Trophoblast cell (in vitro differentiated cells and primary cell): ENCODE data around the gene MSH4.

Experiments
- DNase-seq, 2 donors: peaks; one replicate each; pipeline ENCODE4 v3.0.0-alpha.2; 2016
- H2AFZ ChIP-seq: 2 replicates; pipeline ENCODE4 v1.6.1; 2013; ENCODE audit warnings: low read length, moderate library complexity, mild to moderate bottlenecking; ENCODE audit not compliant: insufficient read depth, poor library complexity
- H2AK5ac ChIP-seq: 2 replicates; pipeline ENCODE4 v1.6.1; 2013; ENCODE audit warnings: mild to moderate bottlenecking, low read length
- H2BK120ac ChIP-seq: 2 replicates; pipeline ENCODE4 v1.6.1; 2013; ENCODE audit warnings: low read length, mild to moderate bottlenecking, moderate library complexity; ENCODE audit not compliant: insufficient read depth, poor library complexity
- H2BK12ac ChIP-seq: 2 replicates; pipeline ENCODE4 v1.6.1; 2013; ENCODE audit warnings: mild to moderate bottlenecking, low read length, moderate library complexity
- H2BK5ac ChIP-seq: 2 replicates; pipeline ENCODE4 v1.6.1; 2013; ENCODE audit warnings: low read length, low read depth, moderate library complexity, mild to moderate bottlenecking; ENCODE audit not compliant: poor library complexity
- H3K14ac ChIP-seq: 2 replicates; pipeline ENCODE4 v1.6.1; 2013; ENCODE audit warnings: mild to moderate bottlenecking, low read length
- H3K18ac ChIP-seq: 2 replicates; pipeline ENCODE4 v1.6.1; 2013; ENCODE audit warnings: mild to moderate bottlenecking, low read length
- H3K23ac ChIP-seq: 2 replicates; pipeline ENCODE4 v1.6.1; 2013; ENCODE audit warnings: low read length
- H3K27ac ChIP-seq: 2 replicates; pipeline ENCODE4 v1.5.1; 2013; ENCODE audit warnings: low read depth, mild to moderate bottlenecking, inconsistent platforms, low read length, moderate library complexity
- H3K27me3 ChIP-seq: 2 replicates; pipeline ENCODE4 v1.6.1; 2013; ENCODE audit warnings: inconsistent platforms, mild to moderate bottlenecking, low read length, moderate library complexity; ENCODE audit not compliant: insufficient read depth
- H3K36me3 ChIP-seq, 2 experiments: 1 replicate in 1 of 2; 2 replicates in 1 of 2; pipeline ENCODE4 v1.6.1; 2013; ENCODE audit warnings: low read length in 2 of 2, mild to moderate bottlenecking in 2 of 2, moderate library complexity in 1 of 2; ENCODE audit not compliant: insufficient read depth in 2 of 2, control insufficient read depth in 1 of 2
- H3K4ac ChIP-seq: 2 replicates; pipeline ENCODE4 v1.6.1; 2013; ENCODE audit warnings: low read depth, mild to moderate bottlenecking, low read length, moderate library complexity
- H3K4me1 ChIP-seq, 2 experiments: 1 replicate in 1 of 2; 2 replicates in 1 of 2; pipeline ENCODE4 v1.6.1; 2013; ENCODE audit warnings: low read length in 2 of 2, mild to moderate bottlenecking in 2 of 2, moderate library complexity in 1 of 2; ENCODE audit not compliant: insufficient read depth in 2 of 2, control insufficient read depth in 1 of 2
- H3K4me2 ChIP-seq: 2 replicates; pipeline ENCODE4 v1.6.1; 2013; ENCODE audit warnings: inconsistent platforms, mild to moderate bottlenecking, low read length, moderate library complexity
- H3K4me3 ChIP-seq: 2 replicates; pipeline ENCODE4 v1.5.1; 2013; ENCODE audit warnings: mild to moderate bottlenecking, low read depth, low read length, inconsistent platforms
- H3K79me1 ChIP-seq: one replicate; pipeline ENCODE4 v1.6.1; 2013; ENCODE audit warnings: low read length
- H3K79me2 ChIP-seq: 2 replicates; pipeline ENCODE4 v1.6.1; 2013; ENCODE audit warnings: low read length, mild to moderate bottlenecking; ENCODE audit not compliant: control insufficient read depth, insufficient read depth, poor library complexity
- H3K9ac ChIP-seq: 2 replicates; pipeline ENCODE4 v1.6.1; 2013; ENCODE audit warnings: mild to moderate bottlenecking, low read length
- H3K9me3 ChIP-seq: 2 replicates; pipeline ENCODE4 v1.6.1; 2013; ENCODE audit warnings: low read depth, mild to moderate bottlenecking, control low read depth, inconsistent platforms, low read length; ENCODE audit not compliant: insufficient read depth
- H4K12ac ChIP-seq: 2 replicates; pipeline ENCODE4 v1.6.1; 2013; ENCODE audit warnings: low read depth, mild to moderate bottlenecking, low read length, moderate library complexity
- H4K8ac ChIP-seq: 2 replicates; pipeline ENCODE4 v1.6.1; 2013; ENCODE audit warnings: low read depth, mild to moderate bottlenecking, low read length, moderate library complexity
- H4K91ac ChIP-seq: one replicate; pipeline ENCODE4 v1.6.1; 2013; ENCODE audit warnings: low read depth, mild to moderate bottlenecking, low read length, moderate library complexity
- WGBS: extraction: QIAGEN DNeasy Blood & Tissue Kit; methylation state at CpG from one replicate; pipeline ENCODE4 v1.1.7; 2013; ENCODE audit warnings: missing lambda C conversion rate; ENCODE audit not compliant: insufficient read length, insufficient coverage; ENCODE audit errors: extremely low coverage; 5-methylcytosine and 5-hydroxymethylcytosine counted together

MSH4 gene

GRCh38 chr1:75879985-75880384 lies 83.3 kb downstream of the MSH4 start:
- no peak overlapping the region for H2AFZ ChIP-seq
- no peak overlapping the region for H3K9ac ChIP-seq
- DNase-seq = no peak
- no peak overlapping the region for H3K4me2 ChIP-seq
- no peak overlapping the region for H3K27ac ChIP-seq
- H3K79me1 ChIP-seq = no peaks in the 10 kb centered on the region
- H3K27me3 ChIP-seq = no peaks in the 10 kb centered on the region
- H2BK120ac ChIP-seq = no peak overlapping the region
- H2BK12ac ChIP-seq = no peak overlapping the region
- no peaks in the 10 kb centered on the region for H3K36me3 ChIP-seq
- no peak overlapping the region for H3K18ac ChIP-seq
- H3K9me3 ChIP-seq = no peaks in the 10 kb centered on the region
- no peak overlapping the region for H3K4me3 ChIP-seq
- H3K4ac ChIP-seq = no peak overlapping the region
- no peak overlapping the region for H3K23ac ChIP-seq
- WGBS = no CpG with 5 or more reads among the region's 1 CpG
- H4K12ac ChIP-seq = no peak overlapping the region
- no peak overlapping the region for H3K14ac ChIP-seq
- no peak overlapping the region for H4K91ac ChIP-seq
- no peaks in the 10 kb centered on the region for H3K4me1 ChIP-seq
- H2AK5ac ChIP-seq = no peak overlapping the region
- no peak overlapping the region for H2BK5ac ChIP-seq
- no peaks in the 10 kb centered on the region for H3K79me2 ChIP-seq
- no peak overlapping the region for H4K8ac ChIP-seq

GRCh38 chr1:75884437-75884836 lies 87.8 kb downstream of the MSH4 start:
- H2BK120ac ChIP-seq = no peak overlapping the region
- WGBS = no CpG with 5 or more reads among the region's 1 CpG

GRCh38 chr1:75901371-75901770 lies 104.7 kb downstream of the MSH4 start:
- Histone ChIP-seq H2AK5ac (no peak overlapping the region), H3K79me2 (no peaks in the 10 kb centered on the region)
- no CpG with 5 or more reads among the region's 1 CpG for WGBS

More at GRCh38 chr1:75884437-75884836, 87.8 kb downstream of the MSH4 start:
- H3K36me3 ChIP-seq = no peaks in the 10 kb centered on the region
- H3K23ac ChIP-seq = no peak overlapping the region
- no peak overlapping the region for H4K8ac ChIP-seq
- H4K91ac ChIP-seq = no peak overlapping the region
- H3K4me1 ChIP-seq = no peaks in the 10 kb centered on the region
- H3K14ac ChIP-seq = no peak overlapping the region
- no peak overlapping the region for H3K4me3 ChIP-seq
- no peak overlapping the region for H4K12ac ChIP-seq
- no peak overlapping the region for H3K9ac ChIP-seq
- no peak overlapping the region for H2BK12ac ChIP-seq
- H3K4me2 ChIP-seq = no peak overlapping the region
- no peaks in the 10 kb centered on the region for H3K79me2 ChIP-seq
- H2AK5ac ChIP-seq = no peak overlapping the region
- no peaks in the 10 kb centered on the region for H3K79me1 ChIP-seq
- H3K18ac ChIP-seq = no peak overlapping the region
- no peak for DNase-seq
- H3K9me3 ChIP-seq = no peaks in the 10 kb centered on the region
- no peaks in the 10 kb centered on the region for H3K27me3 ChIP-seq
- H3K4ac ChIP-seq = no peak overlapping the region
- no peak overlapping the region for H3K27ac ChIP-seq
- H2AFZ ChIP-seq = no peak overlapping the region
- H2BK5ac ChIP-seq = no peak overlapping the region

DNA sequence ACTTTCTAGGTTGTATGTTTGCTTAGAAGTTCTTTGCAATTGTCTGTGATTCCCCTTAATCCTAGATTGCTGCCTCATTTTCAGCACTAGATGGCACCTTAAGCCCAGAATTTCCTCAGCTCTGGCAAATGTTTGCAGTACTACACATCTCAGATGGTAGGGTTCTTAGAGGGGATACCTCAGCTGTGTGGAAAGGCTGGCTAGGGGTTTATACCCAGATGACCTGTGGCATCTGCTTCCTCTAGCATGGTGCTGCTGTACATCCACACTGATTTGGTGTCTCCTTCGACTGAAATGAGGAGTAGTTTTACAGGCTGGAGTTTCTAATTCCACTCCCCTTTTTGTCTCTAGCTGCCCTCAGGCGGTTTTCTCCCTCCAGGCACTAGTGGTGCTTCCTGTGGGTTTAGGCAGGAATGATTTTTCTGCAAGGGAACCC lies 112.1 kb downstream of the MSH4 start:
- Histone ChIP-seq H2AK5ac (no peak overlapping the region), H4K12ac (no peak overlapping the region), H2BK12ac (no peak overlapping the region), H2BK120ac (no peak overlapping the region), H3K4me3 (no peak overlapping the region), H3K23ac (no peak overlapping the region), H3K27ac (no peak overlapping the region), H2BK5ac (no peak overlapping the region), H3K18ac (no peak overlapping the region), H3K14ac (no peak overlapping the region), H3K4ac (no peak overlapping the region), H4K8ac (no peak overlapping the region), H3K4me2 (no peak overlapping the region), H3K79me2 (no peaks in the 10 kb centered on the region), H3K9me3 (no peaks in the 10 kb centered on the region), H3K36me3 (no peaks in the 10 kb centered on the region), H3K9ac (no peak overlapping the region), H4K91ac (no peak overlapping the region), H3K4me1 (no peaks in the 10 kb centered on the region), H3K27me3 (no peaks in the 10 kb centered on the region), H3K79me1 (no peaks in the 10 kb centered on the region), H2AFZ (no peak overlapping the region)
- no CpG with 5 or more reads among the region's 2 CpGs for WGBS
- DNase-seq = peak; percentile 42 to 65

More at GRCh38 chr1:75901371-75901770, 104.7 kb downstream of the MSH4 start:
- Histone ChIP-seq H3K9ac (no peak overlapping the region), H4K12ac (no peak overlapping the region), H3K9me3 (no peaks in the 10 kb centered on the region), H2BK120ac (no peak overlapping the region), H2BK12ac (no peak overlapping the region), H3K14ac (no peak overlapping the region), H3K4me1 (no peaks in the 10 kb centered on the region), H4K8ac (no peak overlapping the region), H3K18ac (no peak overlapping the region), H3K36me3 (no peaks in the 10 kb centered on the region), H3K4me3 (no peak overlapping the region), H3K4ac (no peak overlapping the region), H2BK5ac (no peak overlapping the region), H3K79me1 (no peaks in the 10 kb centered on the region), H3K27me3 (no peaks in the 10 kb centered on the region), H4K91ac (no peak overlapping the region), H3K4me2 (no peak overlapping the region), H3K27ac (no peak overlapping the region), H3K23ac (no peak overlapping the region), H2AFZ (no peak overlapping the region)
- no peak for DNase-seq
